Immature natural killer cell (primary cell): Measurements from ENCODE around the gene PCNX3. TPM values are rescaled to one million over a fixed set of nuclear protein-coding genes. Genes with fewer than 3 reads are reported as not detected.

Experiments
- DNase-seq, 3 donors: peaks; one replicate each; pipeline ENCODE4 v3.0.0; 2022; ENCODE audit warnings: mixed read lengths in 1 of 3
- H3K27ac Mint-ChIP-seq, 6 donors: one replicate each; pipeline ENCODE4 v1.8.0; 2020; ENCODE audit warnings: mixed read lengths in 6 of 6, mild to moderate bottlenecking in 5 of 6, inconsistent platforms in 4 of 6, moderate library complexity in 3 of 6
- H3K27me3 Mint-ChIP-seq, 3 donors: one replicate each; pipeline ENCODE4 v1.8.0; 2020 to 2021; ENCODE audit warnings: low read depth in 3 of 3, mild to moderate bottlenecking in 3 of 3, mixed read lengths in 3 of 3, moderate library complexity in 3 of 3, inconsistent platforms in 1 of 3
- H3K36me3 Mint-ChIP-seq, 3 donors: one replicate each; pipeline ENCODE4 v1.8.0; 2020; ENCODE audit warnings: mixed read lengths in 3 of 3, inconsistent platforms in 2 of 3, mild to moderate bottlenecking in 2 of 3
- H3K4me1 Mint-ChIP-seq, 2 donors: one replicate each; pipeline ENCODE4 v1.8.0; 2020; ENCODE audit warnings: inconsistent platforms in 2 of 2, mild to moderate bottlenecking in 2 of 2, mixed read lengths in 2 of 2, moderate library complexity in 1 of 2
- H3K4me3 Mint-ChIP-seq, 5 donors: one replicate each; pipeline ENCODE4 v1.8.0; 2020; ENCODE audit warnings: mild to moderate bottlenecking in 5 of 5, mixed read lengths in 5 of 5, inconsistent platforms in 3 of 5, moderate library complexity in 3 of 5
- H3K9me3 Mint-ChIP-seq, 6 donors: one replicate each; pipeline ENCODE4 v1.8.0; 2020; ENCODE audit warnings: mild to moderate bottlenecking in 6 of 6, mixed read lengths in 6 of 6, inconsistent platforms in 4 of 6, moderate library complexity in 3 of 6
- polyA plus RNA-seq, 3 donors: library from polyadenylated mRNA; unstranded; fragments of 300-500 nt; fragmentation: Illumina TruSeq; gene quantifications; one replicate each; pipeline ENCODE4 v1.2.3, GENCODE V29; 2021

Gene PCNX3
- polyA plus RNA-seq, 3 donors from 2014 or later: 0.14 to 11.7 (median 0.89) TPM

DNA sequence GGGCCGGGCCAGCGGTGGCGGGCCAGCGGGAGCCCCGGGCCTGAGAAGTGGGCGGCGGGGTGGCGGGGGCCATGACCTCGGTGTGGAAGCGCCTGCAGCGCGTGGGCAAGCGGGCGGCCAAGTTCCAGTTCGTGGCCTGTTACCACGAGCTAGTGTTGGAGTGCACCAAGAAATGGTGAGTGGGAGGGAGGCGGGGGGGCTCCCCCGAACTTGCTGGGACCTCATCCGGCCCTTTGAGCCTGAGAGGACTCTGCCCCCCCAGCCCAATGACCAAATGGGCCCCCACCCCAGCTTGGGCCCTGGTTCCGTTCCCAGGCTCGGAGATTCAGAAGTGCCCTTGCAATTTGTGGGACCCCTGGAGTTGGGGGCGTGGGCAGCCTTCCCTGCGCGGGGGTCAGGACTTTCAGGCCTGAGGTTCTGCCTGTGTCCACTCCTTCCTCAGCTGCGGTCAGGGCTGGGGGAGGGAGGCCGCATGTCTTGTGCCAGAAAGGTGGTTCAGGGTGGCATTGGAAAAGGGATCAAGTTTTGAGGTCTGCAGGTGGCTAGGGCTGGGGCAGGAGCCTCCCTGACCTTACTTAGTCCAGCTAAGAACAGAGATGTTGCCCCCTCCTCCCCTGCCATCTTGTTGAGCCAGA is 39.2 kb upstream of the PCNX3 start:
- H3K4me3 Mint-ChIP-seq: peak overlapping the region; percentile 79 to 89 (median 87)
- DNase-seq: peak in 2 of 3 donors; percentile 44 to 48
- H3K27me3 Mint-ChIP-seq: peaks cover 14 to 34% (median 14%) of the 10 kb centered on the region in 3 donors
- peak overlapping the region; percentile 78 to 91 (median 84) for H3K27ac Mint-ChIP-seq
- peaks cover 61 to 64% of the 10 kb centered on the region in 2 donors for H3K4me1 Mint-ChIP-seq
- H3K9me3 Mint-ChIP-seq: no peaks in the 10 kb centered on the region
- no peaks in the 10 kb centered on the region for H3K36me3 Mint-ChIP-seq

DNA sequence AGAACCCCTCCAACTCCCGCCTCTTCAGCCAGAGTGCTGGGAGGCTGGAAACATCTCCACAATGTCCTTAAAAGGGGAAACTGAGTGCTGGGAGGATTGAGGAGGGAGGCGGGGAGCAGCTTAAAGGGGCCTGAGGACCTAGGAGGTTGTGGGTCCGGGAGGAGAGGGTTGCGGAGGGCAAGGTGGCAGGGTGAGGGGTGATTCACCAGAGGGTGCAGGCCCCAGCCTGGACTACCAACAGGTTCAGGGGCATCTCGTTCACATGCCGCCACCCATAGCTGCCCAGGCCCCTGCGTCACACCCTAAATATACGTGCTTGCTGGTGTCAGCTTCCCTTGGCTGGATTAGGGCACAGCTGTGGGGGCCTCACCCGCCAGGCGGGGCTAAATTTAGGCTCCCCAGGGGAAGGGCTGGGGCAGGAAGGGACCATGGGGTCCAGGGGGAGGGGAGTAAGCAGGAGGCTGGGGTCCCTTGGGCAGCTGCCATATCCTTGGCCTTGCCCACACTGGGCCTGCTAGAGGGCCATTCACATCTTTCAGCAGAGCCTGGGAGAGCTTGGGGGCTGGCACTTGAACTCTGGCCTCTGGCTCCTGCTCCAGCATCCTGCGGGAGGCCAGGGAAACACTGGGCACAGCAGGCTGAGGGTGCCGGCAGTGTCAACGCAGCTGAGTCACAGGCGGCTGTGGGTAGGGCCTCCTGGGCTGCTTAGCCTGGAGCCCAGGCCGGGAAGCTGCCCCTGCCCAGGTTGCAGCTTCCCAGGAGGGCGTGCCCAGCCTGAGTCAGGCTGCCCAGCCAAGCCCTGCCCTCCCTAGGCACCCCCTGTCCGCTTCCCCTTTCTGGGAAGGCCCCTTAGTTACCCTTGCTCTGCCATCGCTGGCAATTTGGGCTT is 38.5 kb upstream of the PCNX3 start:
- Mint-ChIP-seq H3K36me3 (no peaks in the 10 kb centered on the region), H3K9me3 (no peaks in the 10 kb centered on the region), H3K27me3 (peaks cover 12 to 32% (median 13%) of the 10 kb centered on the region in 3 donors), H3K4me1 (peaks cover 53 to 57% of the 10 kb centered on the region in 2 donors), H3K4me3 (peak overlapping the region; percentile 79 to 89 (median 87)), H3K27ac (peak overlapping the region; percentile 83 to 91 (median 86))
- DNase-seq: peak in 2 of 3 donors; percentile 28 to 46

DNA sequence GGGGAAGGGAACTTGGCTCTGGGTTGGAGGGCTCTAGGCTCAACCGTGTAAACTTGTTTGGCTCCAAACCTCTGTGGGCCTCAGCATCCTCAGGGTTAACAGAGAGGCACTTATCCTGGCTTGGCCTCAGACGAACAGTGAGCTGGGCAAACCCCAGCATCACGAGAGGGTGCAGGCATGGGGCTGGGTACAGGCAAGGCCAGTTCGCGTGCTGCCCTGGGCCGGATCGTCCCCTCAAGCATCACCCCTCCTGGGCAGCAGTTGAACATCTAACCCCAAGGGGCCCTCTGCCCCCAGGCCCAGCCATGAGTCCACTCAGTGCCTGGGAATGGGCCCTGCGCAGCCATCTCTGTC is 37.8 kb upstream of the PCNX3 start:
- Mint-ChIP-seq H3K27me3 (peaks cover 12 to 30% (median 13%) of the 10 kb centered on the region in 3 donors), H3K27ac (peak overlapping the region; percentile 67 to 89 (median 82)), H3K4me3 (peak overlapping the region; percentile 58 to 88 (median 63)), H3K9me3 (no peaks in the 10 kb centered on the region), H3K4me1 (peaks cover 52 to 54% of the 10 kb centered on the region in 2 donors), H3K36me3 (peaks cover 0 to 6% (median 0%) of the 10 kb centered on the region in 3 donors)
- no peak for DNase-seq

DNA sequence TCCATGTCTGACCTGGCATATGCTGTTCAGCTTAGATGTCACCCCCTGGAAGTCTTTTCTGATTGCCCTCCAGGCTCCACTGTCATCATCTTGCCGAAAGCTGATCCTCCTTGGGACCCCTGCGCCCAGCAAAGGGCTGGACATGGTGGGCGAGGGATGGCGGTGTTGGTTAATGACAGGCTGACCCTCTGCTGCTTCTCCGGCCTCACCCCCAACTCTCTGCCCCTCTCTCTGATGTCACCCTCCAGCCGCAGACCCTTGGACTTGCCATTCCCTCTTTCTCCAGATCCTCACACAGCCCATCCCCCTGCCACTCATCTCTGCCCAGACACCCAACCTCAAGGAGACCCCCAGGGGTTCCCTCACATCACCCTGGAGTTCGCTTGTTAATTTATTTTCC is 37.4 kb upstream of the PCNX3 start:
- Mint-ChIP-seq H3K4me1 (peaks cover 48 to 51% of the 10 kb centered on the region in 2 donors), H3K27ac (peak overlapping the region; percentile 71 to 89 (median 82)), H3K9me3 (no peaks in the 10 kb centered on the region), H3K36me3 (peaks cover 0 to 9% (median under 1%) of the 10 kb centered on the region in 3 donors), H3K4me3 (peak overlapping the region; percentile 58 to 88 (median 79)), H3K27me3 (peaks cover 12 to 27% (median 13%) of the 10 kb centered on the region in 3 donors)
- DNase-seq: no peak

DNA sequence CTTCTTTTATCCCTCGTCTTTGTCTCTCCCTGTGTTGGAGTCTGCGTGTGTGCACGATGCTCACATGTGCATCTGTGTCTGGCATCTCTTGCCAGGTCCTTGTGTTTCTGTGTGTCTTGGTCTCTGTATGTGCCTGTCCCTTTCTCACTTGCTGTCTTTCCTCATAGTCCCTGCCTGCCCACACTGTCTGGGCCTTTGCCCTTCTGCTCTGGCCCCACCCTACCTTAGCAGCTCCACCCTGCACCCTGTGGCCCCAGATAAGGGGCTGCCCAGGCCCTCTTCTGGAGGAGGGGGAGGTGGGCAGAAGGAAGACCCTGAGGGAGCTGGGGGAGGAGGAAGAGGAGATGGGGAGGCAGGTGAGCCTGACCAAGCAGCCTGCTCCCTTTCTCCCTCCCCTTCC is 36.9 kb upstream of the PCNX3 start:
- Mint-ChIP-seq H3K27ac (peak overlapping the region; percentile 47 to 89 (median 80)), H3K36me3 (peaks cover 0 to 9% (median 4%) of the 10 kb centered on the region in 3 donors), H3K9me3 (no peaks in the 10 kb centered on the region), H3K4me1 (peaks cover 43 to 47% of the 10 kb centered on the region in 2 donors), H3K27me3 (peaks cover 12 to 27% (median 13%) of the 10 kb centered on the region in 3 donors), H3K4me3 (peak overlapping the region; percentile 58 to 88 (median 69))
- DNase-seq: no peak

DNA sequence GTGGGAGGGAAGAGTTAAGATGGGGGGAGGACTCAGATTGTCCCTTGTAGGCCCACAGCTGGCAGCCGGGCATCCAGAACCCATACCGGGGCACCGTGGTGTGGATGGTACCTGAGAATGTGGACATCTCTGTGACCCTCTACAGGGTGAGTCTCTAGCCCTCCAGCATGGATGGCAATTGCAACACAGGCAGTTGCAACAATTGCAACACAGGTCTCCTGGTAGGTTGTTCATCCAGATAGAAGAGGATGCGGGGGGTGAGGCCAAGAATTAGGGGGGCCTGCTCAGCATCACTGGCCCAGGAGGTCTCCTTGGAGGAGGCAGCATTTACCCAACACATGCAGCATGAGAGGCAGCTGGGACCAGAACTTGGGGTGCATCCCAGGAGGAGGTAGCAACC is 36.3 kb upstream of the PCNX3 start:
- Mint-ChIP-seq H3K9me3 (no peaks in the 10 kb centered on the region), H3K4me3 (peak overlapping the region in 2 of 5 donors; percentile 43 to 47), H3K27me3 (peaks cover 10 to 23% (median 11%) of the 10 kb centered on the region in 3 donors), H3K27ac (peak overlapping the region in 2 of 6 donors; percentile 64 to 67), H3K4me1 (peaks cover 38 to 46% of the 10 kb centered on the region in 2 donors), H3K36me3 (peaks cover 0 to 9% (median 4%) of the 10 kb centered on the region in 3 donors)
- no peak for DNase-seq

DNA sequence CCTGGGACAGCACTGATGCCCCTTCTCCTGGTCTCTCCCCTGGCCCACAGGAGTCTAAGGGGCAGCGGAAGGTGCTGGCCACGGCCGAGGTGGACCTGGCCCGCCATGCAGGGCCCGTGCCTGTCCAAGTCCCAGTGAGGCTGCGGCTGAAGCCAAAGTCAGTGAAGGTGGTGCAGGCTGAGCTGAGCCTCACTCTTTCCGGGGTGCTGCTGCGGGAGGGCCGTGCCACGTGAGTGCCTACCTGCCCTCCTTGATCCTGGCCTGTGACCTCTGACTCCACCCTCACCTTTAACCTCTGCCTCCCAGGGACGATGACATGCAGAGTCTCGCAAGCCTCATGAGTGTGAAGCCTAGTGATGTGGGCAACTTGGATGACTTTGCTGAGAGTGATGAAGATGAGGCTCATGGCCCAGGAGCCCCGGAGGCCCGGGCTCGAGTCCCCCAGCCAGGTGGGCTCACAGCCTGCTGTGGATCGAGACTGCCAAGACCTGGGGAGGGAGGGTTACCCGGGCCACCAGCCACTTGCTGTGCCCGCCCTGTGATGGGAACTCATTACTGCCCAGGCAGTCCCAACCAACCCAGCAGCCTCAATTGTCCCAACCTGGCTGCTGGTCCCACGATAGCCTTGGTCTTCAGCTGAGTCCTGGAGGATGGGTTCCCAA is 35.4 kb upstream of the PCNX3 start:
- H3K9me3 Mint-ChIP-seq: no peaks in the 10 kb centered on the region
- peaks cover 32 to 40% of the 10 kb centered on the region in 2 donors for H3K4me1 Mint-ChIP-seq
- H3K27ac Mint-ChIP-seq: peak overlapping the region in 1 of 6 donors; percentile 12
- H3K36me3 Mint-ChIP-seq: peaks cover 0 to 9% (median 4%) of the 10 kb centered on the region in 3 donors
- H3K4me3 Mint-ChIP-seq: no peak overlapping the region
- no peak for DNase-seq
- peaks cover 5 to 15% (median 6%) of the 10 kb centered on the region in 3 donors for H3K27me3 Mint-ChIP-seq

DNA sequence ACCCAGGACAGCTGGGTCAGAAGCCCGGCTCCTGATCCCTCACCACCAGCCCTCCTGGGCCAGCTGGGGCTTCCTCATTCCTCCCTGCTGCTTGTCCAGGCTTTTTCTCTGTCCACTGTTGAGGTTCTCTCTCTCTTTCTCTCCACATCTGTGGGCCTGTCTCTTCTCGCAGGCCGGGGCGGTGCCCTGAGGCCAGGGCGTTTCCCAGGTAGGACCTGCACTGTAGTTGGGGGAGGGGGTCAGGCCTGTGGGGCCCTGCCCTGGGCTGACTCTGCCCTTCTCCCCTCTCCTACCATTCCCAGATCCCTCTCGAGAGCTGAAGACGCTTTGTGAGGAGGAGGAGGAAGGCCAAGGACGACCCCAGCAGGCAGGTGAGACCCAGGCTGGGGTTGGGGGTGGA is 34.8 kb upstream of the PCNX3 start:
- peak overlapping the region in 1 of 6 donors; percentile 4 for H3K27ac Mint-ChIP-seq
- no peak for DNase-seq
- no peaks in the 10 kb centered on the region for H3K9me3 Mint-ChIP-seq
- peaks cover 0 to 9% (median 4%) of the 10 kb centered on the region in 3 donors for H3K36me3 Mint-ChIP-seq
- peak overlapping the region in 1 of 5 donors; percentile 16 for H3K4me3 Mint-ChIP-seq
- H3K4me1 Mint-ChIP-seq: peaks cover 26 to 35% of the 10 kb centered on the region in 2 donors
- peaks cover 0 to 11% (median 0%) of the 10 kb centered on the region in 3 donors for H3K27me3 Mint-ChIP-seq

DNA sequence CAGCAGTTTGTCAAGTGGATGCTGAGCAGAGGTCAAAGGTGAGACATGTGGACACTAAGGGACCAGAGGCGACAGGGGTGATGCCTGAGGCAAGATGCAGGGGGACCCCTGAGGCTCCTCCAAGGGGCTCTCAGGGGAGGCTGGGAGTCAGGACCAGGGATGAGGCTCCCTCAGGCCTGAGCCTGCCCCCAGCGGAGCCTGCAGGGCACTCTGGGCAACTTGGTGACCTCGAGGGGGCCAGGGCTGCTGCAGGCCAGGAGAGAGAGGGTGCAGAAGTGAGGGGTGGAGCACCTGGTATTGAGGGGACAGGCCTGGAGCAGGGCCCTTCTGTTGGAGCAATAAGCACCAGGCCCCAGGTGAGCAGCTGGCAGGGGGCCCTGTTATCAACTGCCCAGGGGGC is 33.6 kb upstream of the PCNX3 start:
- H3K27ac Mint-ChIP-seq: peak overlapping the region; percentile 32 to 80 (median 72)
- H3K4me1 Mint-ChIP-seq: peaks cover 20 to 29% of the 10 kb centered on the region in 2 donors
- H3K36me3 Mint-ChIP-seq: peaks cover 0 to 12% (median 7%) of the 10 kb centered on the region in 3 donors
- peaks cover 0 to 7% (median 0%) of the 10 kb centered on the region in 3 donors for H3K27me3 Mint-ChIP-seq
- H3K9me3 Mint-ChIP-seq: no peaks in the 10 kb centered on the region
- DNase-seq: no peak
- no peak overlapping the region for H3K4me3 Mint-ChIP-seq

DNA sequence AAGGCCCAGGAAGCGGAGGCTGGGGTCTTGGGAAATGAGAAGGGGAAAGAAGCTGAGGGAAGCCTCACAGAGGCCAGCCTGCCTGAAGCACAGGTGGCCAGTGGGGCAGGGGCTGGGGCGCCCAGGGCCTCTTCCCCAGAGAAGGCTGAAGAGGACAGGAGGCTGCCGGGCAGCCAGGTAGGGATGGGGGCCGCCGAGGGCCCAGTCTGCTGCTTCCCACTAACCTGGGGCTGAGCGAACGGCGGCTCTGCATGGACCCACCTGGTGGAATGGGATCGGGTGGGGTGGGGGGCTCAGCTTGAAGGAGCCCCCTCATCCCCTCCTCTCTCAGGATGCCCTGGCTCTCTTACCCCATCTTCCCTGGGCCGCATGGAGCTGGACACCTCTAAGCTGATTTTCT is 32.0 kb upstream of the PCNX3 start:
- DNase-seq: no peak
- Mint-ChIP-seq H3K27ac (peak overlapping the region in 5 of 6 donors; percentile 8 to 79 (median 62)), H3K4me1 (peaks cover 21 to 28% of the 10 kb centered on the region in 2 donors), H3K27me3 (peaks cover 0 to 3% (median 2%) of the 10 kb centered on the region in 3 donors), H3K4me3 (no peak overlapping the region), H3K9me3 (no peaks in the 10 kb centered on the region), H3K36me3 (peaks cover 0 to 12% (median 7%) of the 10 kb centered on the region in 3 donors)

DNA sequence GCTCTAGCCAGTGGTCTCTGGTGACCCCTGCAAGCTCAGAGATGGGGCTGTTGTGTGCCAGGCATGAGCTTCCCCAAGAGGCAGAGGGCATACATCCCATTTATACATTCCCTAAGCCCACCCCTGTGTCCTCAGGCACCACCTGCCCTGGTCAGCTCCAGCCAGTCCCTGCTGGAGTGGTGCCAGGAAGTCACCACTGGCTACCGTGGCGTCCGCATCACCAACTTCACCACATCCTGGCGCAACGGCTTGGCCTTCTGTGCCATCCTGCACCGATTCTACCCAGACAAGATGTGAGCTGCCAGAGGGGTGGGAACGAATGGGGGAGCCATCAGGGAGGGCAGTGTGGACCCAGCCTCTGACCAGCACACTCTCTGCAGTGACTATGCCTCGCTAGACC is 31.5 kb upstream of the PCNX3 start:
- H3K4me1 Mint-ChIP-seq: peaks cover 19 to 28% of the 10 kb centered on the region in 2 donors
- H3K36me3 Mint-ChIP-seq: peaks cover 0 to 12% (median 7%) of the 10 kb centered on the region in 3 donors
- H3K4me3 Mint-ChIP-seq: no peak overlapping the region
- H3K9me3 Mint-ChIP-seq: no peaks in the 10 kb centered on the region
- DNase-seq: no peak
- H3K27me3 Mint-ChIP-seq: peaks cover under 1 to 3% (median 2%) of the 10 kb centered on the region in 3 donors
- peak overlapping the region in 5 of 6 donors; percentile 18 to 66 (median 43) for H3K27ac Mint-ChIP-seq

DNA sequence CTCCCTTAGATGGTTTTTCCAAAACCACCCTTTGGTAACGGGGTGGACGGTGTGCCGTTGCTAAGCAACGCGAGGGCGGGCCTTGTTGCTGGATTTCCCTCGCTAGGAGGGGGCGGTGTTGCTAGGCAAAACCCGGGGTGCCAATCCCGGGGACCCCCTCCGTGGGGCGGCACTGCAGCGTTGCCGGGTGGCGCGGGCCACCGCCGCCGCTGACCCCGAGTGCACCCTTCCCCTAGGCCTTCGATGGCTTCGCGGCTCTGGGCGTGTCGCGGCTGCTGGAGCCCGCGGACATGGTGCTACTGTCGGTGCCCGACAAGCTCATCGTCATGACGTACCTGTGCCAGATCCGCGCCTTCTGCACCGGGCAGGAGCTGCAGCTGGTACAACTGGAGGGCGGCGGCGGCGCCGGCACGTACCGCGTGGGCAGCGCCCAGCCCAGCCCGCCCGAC is 30.8 kb upstream of the PCNX3 start:
- Mint-ChIP-seq H3K4me3 (no peak overlapping the region), H3K27me3 (peaks cover 2 to 3% (median 2%) of the 10 kb centered on the region in 3 donors), H3K9me3 (no peaks in the 10 kb centered on the region), H3K36me3 (peaks cover 0 to 12% (median 7%) of the 10 kb centered on the region in 3 donors), H3K4me1 (peaks cover 17 to 26% of the 10 kb centered on the region in 2 donors), H3K27ac (peak overlapping the region in 1 of 6 donors; percentile 37)
- DNase-seq: no peak
